GM19023 (cell line): Measurements from ENCODE around the gene CPNE4.

ENCODE experiments used
- ATAC-seq: cut with Tn5 transposase; IDR thresholded peaks from one replicate; pipeline ENCODE4 v1.9.1; 2021; ENCODE audit warnings: mild to moderate bottlenecking, moderate library complexity; ENCODE audit not compliant: unreplicated experiment

CPNE4 gene

GRCh38 chr3:132017137-132017536 lies 17.7 kb downstream of the CPNE4 start:
- ATAC-seq: no peak

GRCh38 chr3:132016061-132017041 lies 18.5 kb downstream of the CPNE4 start:
- no peak for ATAC-seq

- ATAC-seq: no peak
Observed at GRCh38 chr3:132014105-132014504, 20.7 kb downstream of the CPNE4 start.

- no peak for ATAC-seq
Observed at GRCh38 chr3:132009241-132009640, 25.6 kb downstream of the CPNE4 start.

- ATAC-seq: no peak
Observed at GRCh38 chr3:132008837-132009236, 26.0 kb downstream of the CPNE4 start.

- ATAC-seq: no peak
Observed at GRCh38 chr3:132007617-132008016, 27.2 kb downstream of the CPNE4 start.

GRCh38 chr3:132006605-132007204 lies 28.1 kb downstream of the CPNE4 start:
- no peak for ATAC-seq

- ATAC-seq: no peak
Observed at GRCh38 chr3:132004571-132004970, 30.2 kb downstream of the CPNE4 start.

- ATAC-seq: no peak
Observed at GRCh38 chr3:132003685-132004084, 31.1 kb downstream of the CPNE4 start.

GRCh38 chr3:132001999-132002398 lies 32.8 kb downstream of the CPNE4 start:
- ATAC-seq: no peak

- ATAC-seq: no peak
Observed at GRCh38 chr3:132001036-132001435, 33.8 kb downstream of the CPNE4 start.

GRCh38 chr3:131998027-131998426 lies 36.8 kb downstream of the CPNE4 start:
- no peak for ATAC-seq

GRCh38 chr3:131995891-131996290 lies 38.9 kb downstream of the CPNE4 start:
- ATAC-seq: no peak

GRCh38 chr3:131989318-131989717 lies 45.5 kb downstream of the CPNE4 start:
- no peak for ATAC-seq

GRCh38 chr3:131988209-131988608 lies 46.6 kb downstream of the CPNE4 start:
- no peak for ATAC-seq

- ATAC-seq: no peak
Observed at GRCh38 chr3:131983689-131984088, 51.1 kb downstream of the CPNE4 start.

GRCh38 chr3:131981323-131981722 lies 53.5 kb downstream of the CPNE4 start:
- ATAC-seq: no peak

GRCh38 chr3:131976448-131976847 lies 58.4 kb downstream of the CPNE4 start:
- no peak for ATAC-seq

- no peak for ATAC-seq
Observed at GRCh38 chr3:131975047-131975446, 59.8 kb downstream of the CPNE4 start.

GRCh38 chr3:131973731-131974130 lies 61.1 kb downstream of the CPNE4 start:
- no peak for ATAC-seq

GRCh38 chr3:131972550-131972949 lies 62.3 kb downstream of the CPNE4 start:
- no peak for ATAC-seq

GRCh38 chr3:131972091-131972490 lies 62.7 kb downstream of the CPNE4 start:
- ATAC-seq: no peak
